ENCODE data around the gene FHOD1.

The FHOD1 gene

DNA sequence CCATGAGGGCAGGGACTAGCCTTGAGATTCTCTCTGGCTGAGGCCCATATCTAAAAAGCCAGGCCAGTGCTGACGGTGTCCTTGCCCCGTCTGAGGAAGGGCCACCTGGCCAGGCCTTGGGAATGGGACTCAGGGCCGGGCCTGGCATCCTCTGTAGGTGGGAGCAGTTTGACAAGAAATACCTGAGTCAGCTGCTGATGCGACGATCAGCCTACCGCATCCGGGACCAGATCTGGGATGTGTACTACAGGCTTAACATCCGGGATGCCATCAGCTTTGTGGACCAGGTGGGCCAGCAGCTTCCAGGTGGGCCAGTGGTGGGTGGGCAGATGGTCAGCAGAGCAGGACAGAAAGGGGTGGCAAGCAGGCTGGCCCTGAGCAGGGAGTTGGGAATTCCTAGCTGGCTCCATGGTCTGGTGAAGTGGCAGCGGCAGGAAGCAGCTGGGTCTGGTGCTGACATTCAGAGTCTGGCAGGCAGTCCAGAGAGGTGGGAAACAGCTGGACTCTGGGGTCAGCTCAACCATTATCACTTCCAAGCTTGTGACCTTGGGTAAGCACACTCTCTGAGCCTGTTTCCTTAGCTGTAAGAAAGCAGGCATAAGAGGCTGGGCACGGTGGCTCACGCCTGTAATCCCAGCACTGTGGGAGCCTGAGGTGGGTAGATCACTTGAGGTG lies 11.0 kb upstream of the FHOD1 start:
- no peak for DNase-seq (ENCODE audit: extremely low spot score)
- ChIA-PET POLR2A (interaction anchor here (0.6 to 1.2 kb wide), 2 partner anchors 11 to 503 kb away, joined by 3 to 4 read pairs; partner anchors contain the start of gene FHOD1), CTCF (interaction anchor here (1.1 to 1.3 kb wide), 5 partner anchors 10 to 184 kb away, joined by 3 to 5 read pairs (median 3); partner anchors contain the start of gene SLC9A5)
- TF ChIP-seq CTCF (IDR thresholded peaks at IDR 0.05; ENCODE audit: control extremely low read depth, extremely low read depth, low read depth, missing control alignments): no peak

GRCh38 chr16:67257486-67258160 lies 10.3 kb upstream of the FHOD1 start:
- CTCF ChIA-PET: interaction anchor here (1.0 to 1.3 kb wide), 5 partner anchors 13 to 185 kb away, joined by 3 to 5 read pairs (median 3); no protein-coding TSS in a partner anchor
- no peak for DNase-seq (ENCODE audit: extremely low spot score)
- no peak for TF ChIP-seq CTCF (IDR thresholded peaks at IDR 0.05; ENCODE audit: control extremely low read depth, extremely low read depth, low read depth, missing control alignments)
- POLR2A ChIA-PET: interaction anchor here (1.2 kb wide), 1 partner anchor 10 kb away, joined by 4 read pairs; the partner anchor contains the start of gene FHOD1

GRCh38 chr16:67256701-67257230 lies 9.5 kb upstream of the FHOD1 start:
- POLR2A ChIA-PET: interaction anchor here (0.5 kb wide), 1 partner anchor 864 kb away, joined by 3 read pairs; no protein-coding TSS in a partner anchor
- CTCF ChIA-PET: interaction anchor here (1.0 to 1.3 kb wide), 2 partner anchors 143 to 186 kb away, joined by 3 to 4 read pairs; no protein-coding TSS in a partner anchor
- no peak for DNase-seq (ENCODE audit: extremely low spot score)
- no peak for TF ChIP-seq CTCF (IDR thresholded peaks at IDR 0.05; ENCODE audit: control extremely low read depth, extremely low read depth, low read depth, missing control alignments)

GRCh38 chr16:67255553-67256221 lies 8.4 kb upstream of the FHOD1 start:
- POLR2A ChIA-PET: no interaction called here
- no peak for TF ChIP-seq CTCF (IDR thresholded peaks at IDR 0.05; ENCODE audit: control extremely low read depth, extremely low read depth, low read depth, missing control alignments)
- no peak for DNase-seq (ENCODE audit: extremely low spot score)
- CTCF ChIA-PET: no interaction called here

DNA sequence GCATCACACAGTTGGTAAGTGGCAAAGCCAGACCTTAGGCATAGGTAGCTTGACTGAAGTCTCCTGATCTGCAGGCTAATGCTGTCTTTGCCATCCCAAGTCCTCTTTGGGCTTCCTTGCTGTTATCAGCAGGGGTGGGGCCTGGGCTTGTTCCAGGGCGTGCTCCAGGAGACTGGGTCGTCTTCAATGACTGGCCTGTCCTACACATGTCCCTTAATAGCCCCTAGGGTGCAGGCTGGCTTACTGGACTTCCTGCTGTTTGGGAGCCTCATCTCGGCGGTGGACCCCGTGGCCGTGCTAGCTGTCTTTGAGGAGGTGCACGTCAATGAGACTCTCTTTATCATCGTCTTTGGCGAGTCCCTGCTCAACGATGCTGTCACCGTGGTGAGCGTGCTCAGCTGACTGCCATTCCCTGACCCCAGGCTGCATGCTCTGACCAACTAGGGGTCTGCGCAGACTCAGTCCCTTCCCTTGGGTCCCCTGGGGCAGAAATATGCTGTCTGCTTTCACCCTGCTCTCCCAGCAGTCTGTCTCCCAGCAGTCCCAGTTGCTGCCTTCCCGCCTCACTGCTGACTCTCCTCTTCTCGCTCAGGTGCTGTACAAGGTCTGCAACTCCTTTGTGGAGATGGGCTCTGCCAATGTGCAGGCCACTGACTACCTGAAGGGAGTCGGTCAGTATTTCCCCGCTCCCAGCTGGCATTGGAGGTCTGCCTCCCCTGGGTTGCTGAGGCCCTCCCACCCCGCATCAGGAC lies 7.7 kb upstream of the FHOD1 start:
- CTCF ChIA-PET: no interaction called here
- no peak for DNase-seq (ENCODE audit: extremely low spot score)
- POLR2A ChIA-PET: no interaction called here
- TF ChIP-seq CTCF (IDR thresholded peaks at IDR 0.05; ENCODE audit: control extremely low read depth, extremely low read depth, low read depth, missing control alignments): no peak
